Omental fat pad (tissue), 4 donors: ENCODE measurements around the gene PIBF1. TPM values are rescaled to one million over a fixed set of nuclear protein-coding genes. Genes with fewer than 3 reads are reported as not detected.

ENCODE experiments used
- ATAC-seq: fragments of 150-250 bp; one replicate; pipeline ENCODE4 v1.9.1; 2016; ENCODE audit warnings: mild to moderate bottlenecking, moderate library complexity; ENCODE audit not compliant: low FRiP score
- DNase-seq: peaks from one replicate; pipeline ENCODE4 v3.0.0-alpha.2; 2019; ENCODE audit warnings: low spot score
- total RNA-seq, 4 donors: library from RNA; depleted of rRNA; stranded (reverse); fragments of >200 nt; gene quantifications; one replicate each; pipeline ENCODE4 v1.1.0, GENCODE V29; 2016
- TF ChIP-seq, protein P1 (sequence below), 3 donors: fragments of 450-650 bp; IDR thresholded peaks; one replicate each; pipeline ENCODE4 v1.5.1; 2016 to 2017; ENCODE audit warnings: antibody characterized with exemption in 3 of 3, mild to moderate bottlenecking in 3 of 3, moderate library complexity in 2 of 3

PIBF1 gene
- total RNA-seq, 4 donors from 2014 or later = 12.0 to 25.2 (median 14.8) TPM

DNA sequence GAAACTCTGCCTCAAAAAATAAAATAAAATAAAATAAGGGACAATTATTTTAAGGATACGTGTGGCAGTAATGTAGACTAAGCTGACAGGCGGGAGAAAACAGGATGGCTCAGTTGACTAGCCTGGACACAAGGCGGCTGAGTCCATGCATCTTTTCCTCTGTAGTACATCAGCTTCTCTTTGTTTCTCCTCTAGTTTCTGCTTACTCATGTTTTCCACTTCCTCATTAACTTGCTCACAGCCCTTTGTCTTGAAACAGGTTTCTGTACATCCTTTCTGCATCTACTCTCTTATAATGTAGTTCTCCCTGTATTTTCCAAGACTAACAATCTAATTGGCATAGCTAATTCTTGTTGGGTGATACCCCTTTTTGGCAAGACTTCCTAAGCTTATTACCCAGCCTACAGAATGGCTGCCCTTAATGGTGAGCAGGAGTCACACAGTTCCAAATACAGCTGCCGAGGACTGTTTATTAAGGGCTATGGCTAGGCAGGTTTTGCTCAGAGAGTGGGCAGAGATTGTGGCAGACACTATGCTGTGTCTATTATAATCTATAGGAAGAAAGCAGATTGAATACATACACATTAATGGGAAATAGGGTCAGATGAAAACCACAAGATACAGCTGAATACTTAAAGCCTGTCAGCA lies 218.2 kb downstream of the PIBF1 start:
- ATAC-seq = no peak
- TF ChIP-seq, protein P1, sequence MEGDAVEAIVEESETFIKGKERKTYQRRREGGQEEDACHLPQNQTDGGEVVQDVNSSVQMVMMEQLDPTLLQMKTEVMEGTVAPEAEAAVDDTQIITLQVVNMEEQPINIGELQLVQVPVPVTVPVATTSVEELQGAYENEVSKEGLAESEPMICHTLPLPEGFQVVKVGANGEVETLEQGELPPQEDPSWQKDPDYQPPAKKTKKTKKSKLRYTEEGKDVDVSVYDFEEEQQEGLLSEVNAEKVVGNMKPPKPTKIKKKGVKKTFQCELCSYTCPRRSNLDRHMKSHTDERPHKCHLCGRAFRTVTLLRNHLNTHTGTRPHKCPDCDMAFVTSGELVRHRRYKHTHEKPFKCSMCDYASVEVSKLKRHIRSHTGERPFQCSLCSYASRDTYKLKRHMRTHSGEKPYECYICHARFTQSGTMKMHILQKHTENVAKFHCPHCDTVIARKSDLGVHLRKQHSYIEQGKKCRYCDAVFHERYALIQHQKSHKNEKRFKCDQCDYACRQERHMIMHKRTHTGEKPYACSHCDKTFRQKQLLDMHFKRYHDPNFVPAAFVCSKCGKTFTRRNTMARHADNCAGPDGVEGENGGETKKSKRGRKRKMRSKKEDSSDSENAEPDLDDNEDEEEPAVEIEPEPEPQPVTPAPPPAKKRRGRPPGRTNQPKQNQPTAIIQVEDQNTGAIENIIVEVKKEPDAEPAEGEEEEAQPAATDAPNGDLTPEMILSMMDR (IDR thresholded peaks at IDR 0.05) = no peak
- no peak for DNase-seq

DNA sequence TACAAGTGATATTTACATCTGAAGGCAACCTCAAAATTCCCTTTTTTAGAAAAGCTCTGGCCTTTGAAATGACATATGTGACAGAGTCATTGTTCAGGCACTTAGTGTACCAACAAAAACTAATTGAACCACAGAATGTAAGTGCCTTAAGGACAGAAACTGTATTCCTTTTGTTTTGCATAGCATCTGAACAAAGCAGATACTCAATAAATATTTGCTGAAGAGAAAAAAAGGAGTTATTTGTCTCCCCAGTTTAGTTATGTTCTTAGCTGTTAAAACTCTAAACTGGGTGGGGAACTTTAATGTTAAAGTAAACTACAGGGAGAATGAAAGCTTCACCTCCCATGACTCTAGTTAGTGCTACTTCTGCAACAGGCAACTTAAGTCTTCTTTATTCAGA lies 220.0 kb downstream of the PIBF1 start:
- TF ChIP-seq, protein P1 (IDR thresholded peaks at IDR 0.05) = no peak
- ATAC-seq = no peak
- DNase-seq = no peak

DNA sequence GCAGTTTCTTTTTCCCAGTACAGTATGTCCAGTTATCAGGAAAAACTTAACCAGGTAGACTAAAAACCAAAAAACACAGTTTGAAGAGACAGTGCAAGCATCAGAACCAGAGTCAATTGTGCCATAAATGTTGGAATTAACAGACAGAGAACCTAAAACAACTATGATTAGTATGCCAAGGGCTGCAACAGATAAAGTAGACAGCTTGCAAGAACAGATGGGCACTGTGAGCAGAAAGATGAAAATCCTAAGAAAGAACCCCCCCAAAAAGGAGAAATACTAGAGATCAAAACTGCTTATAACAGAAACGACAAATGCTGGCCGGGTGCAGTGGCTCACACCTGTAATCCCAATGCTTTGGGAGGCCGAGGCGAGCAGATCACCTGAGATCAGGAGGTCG lies 229.8 kb downstream of the PIBF1 start:
- ATAC-seq (no peak), DNase-seq (no peak)
- TF ChIP-seq, protein P1 (IDR thresholded peaks at IDR 0.05) = no peak

DNA sequence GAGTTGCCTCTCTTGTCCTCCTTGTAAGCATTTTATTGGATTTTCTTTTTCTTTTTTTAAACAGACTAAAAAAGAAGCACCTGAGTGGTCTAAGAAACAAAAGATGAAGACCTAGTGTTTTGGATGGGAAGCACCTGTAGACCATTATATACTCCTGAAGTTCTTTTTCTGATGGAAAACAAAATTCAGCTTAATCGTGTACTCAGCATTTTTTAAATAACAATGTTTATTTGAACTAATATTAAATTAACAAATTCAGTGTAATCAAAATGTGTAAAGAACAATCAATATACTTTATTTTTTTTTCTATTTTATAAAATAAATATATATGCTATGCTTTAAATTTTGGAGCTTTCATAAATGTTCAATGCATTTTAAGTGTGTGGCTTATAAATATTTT lies 233.9 kb downstream of the PIBF1 start:
- TF ChIP-seq, protein P1 (IDR thresholded peaks at IDR 0.05) = no peak
- DNase-seq (no peak), ATAC-seq (no peak)

DNA sequence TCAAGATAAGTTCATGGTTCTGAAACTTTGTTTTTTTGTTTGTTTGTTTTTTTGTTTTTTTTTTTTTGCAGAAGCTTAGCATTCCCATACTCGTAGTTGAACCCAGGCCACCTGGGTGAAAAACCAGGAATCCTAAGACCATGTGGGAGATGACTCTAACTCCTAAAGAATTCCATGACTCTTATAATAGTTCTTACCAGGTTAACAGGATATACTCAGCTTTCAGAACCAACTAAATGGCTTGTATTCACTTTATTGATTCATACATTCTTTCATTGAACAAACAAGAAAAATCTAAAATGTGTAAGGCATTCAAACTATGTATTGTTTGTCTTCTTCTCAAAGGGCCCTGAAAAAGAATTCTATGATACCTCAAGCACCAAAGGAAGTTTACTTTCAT lies 236.4 kb downstream of the PIBF1 start:
- no peak for ATAC-seq
- DNase-seq = no peak
- TF ChIP-seq, protein P1 (IDR thresholded peaks at IDR 0.05) = no peak

DNA sequence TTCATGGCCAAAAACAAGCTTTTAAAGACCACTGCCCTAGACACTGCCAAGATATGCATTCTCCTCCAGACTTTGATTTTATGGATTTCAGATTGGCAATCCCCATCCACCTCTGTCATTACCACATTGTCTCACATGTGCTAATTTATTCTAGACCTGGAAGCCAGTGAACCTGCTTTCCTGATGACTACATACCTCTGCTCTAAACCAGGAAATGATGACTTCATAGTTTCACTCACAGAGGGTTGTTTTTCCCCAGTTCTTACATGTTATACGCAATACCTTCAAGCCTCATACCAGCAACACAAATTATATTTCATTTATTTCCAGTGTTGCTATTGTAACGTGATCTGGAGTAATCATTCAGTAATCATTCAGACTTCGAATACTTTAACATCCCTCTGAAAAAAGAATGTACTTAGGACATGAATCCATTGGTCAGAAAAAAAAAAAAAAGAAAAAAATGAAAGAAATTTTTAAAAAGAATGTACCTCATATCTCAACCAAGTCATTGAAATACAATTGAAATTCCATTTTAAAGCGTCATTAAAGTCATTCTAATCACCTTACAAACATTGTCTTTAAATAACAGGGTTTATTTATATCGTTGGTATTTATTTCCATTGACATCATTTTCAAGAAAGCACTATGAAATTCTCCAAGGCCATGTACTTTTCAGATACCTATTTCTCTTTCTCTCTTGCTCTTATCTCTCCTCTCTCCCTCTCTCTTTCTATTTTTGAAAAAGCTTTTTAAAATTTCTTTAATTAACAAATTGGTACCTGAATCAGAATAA lies 243.5 kb downstream of the PIBF1 start:
- no peak for ATAC-seq
- TF ChIP-seq, protein P1 (IDR thresholded peaks at IDR 0.05) = no peak
- DNase-seq = no peak

DNA sequence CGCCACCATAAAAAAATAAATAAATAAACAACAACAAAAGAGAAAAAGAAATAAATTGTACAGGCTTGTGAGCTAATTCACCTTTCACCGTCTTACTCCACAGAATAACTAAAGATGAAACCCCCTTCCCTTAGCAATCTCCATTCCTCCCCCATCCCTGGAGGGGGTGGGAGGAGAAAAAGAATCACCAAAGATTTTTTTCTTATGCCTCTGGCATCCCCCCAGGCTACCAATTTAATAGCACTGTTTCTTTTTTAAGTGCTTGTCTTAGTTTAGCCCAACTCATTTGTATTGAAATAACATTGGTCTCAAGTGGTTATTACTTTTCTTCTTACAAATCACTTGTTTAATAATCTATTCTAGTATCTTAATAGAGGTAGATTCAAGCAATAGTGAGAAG lies 253.0 kb downstream of the PIBF1 start:
- TF ChIP-seq, protein P1 (IDR thresholded peaks at IDR 0.05) = no peak
- DNase-seq = no peak
- no peak for ATAC-seq
